ENCODE data around the gene LPP. TPM values are rescaled to one million over a fixed set of nuclear protein-coding genes. Genes with fewer than 3 reads are reported as not detected.

LPP gene
- total RNA-seq, 3 donors from 2014 or later (not counting 1 experiment from before 2014, with no cell fraction given) = 137 to 163 (median 149) TPM

GRCh38 chr3:188698436-188698835 lies 544.5 kb downstream of the LPP start:
- ATAC-seq = no peak
- 97% methylated on average over 12 of the region's 12 CpGs for WGBS (ENCODE audit: insufficient coverage)
- intact Hi-C loops (cut with micrococcal nuclease) = no loop called here
- Mint-ChIP-seq H3K9me3 (no peaks in the 10 kb centered on the region), H3K27ac (no peak overlapping the region), H3K4me3 (no peak overlapping the region), H3K36me3 (no peaks in the 10 kb centered on the region), H3K27me3 (ENCODE audit: low read depth in 2 of 2) (no peaks in the 10 kb centered on the region), H3K4me1 (peaks cover 16 to 29% of the 10 kb centered on the region in 2 donors)
- no peak for DNase-seq
- Histone ChIP-seq H3K27ac (ENCODE audit: low read length) (no peak overlapping the region), H3K4me1 (ENCODE audit: control insufficient read depth, insufficient read depth, low read length) (peaks cover 3% of the 10 kb centered on the region), H3K27me3 (ENCODE audit: control insufficient read depth, insufficient read depth, low read length) (no peaks in the 10 kb centered on the region), H3K36me3 (ENCODE audit: control insufficient read depth, insufficient read depth, low read length) (no peaks in the 10 kb centered on the region), H3K4me3 (ENCODE audit: low read length) (no peak overlapping the region), H3K9me3 (ENCODE audit: control insufficient read depth, insufficient read depth, low read length) (no peaks in the 10 kb centered on the region)
- no peak for TF ChIP-seq CTCF (IDR thresholded peaks at IDR 0.05)

- no peak for TF ChIP-seq CTCF (IDR thresholded peaks at IDR 0.05)
- intact Hi-C loops (cut with micrococcal nuclease) = no loop called here
- ATAC-seq (no peak), DNase-seq (no peak)
- H3K4me3 Mint-ChIP-seq = no peak overlapping the region
- no peaks in the 10 kb centered on the region for H3K9me3 ChIP-seq (ENCODE audit: control insufficient read depth, insufficient read depth, low read length)
- peaks cover 3% of the 10 kb centered on the region for H3K4me1 ChIP-seq (ENCODE audit: control insufficient read depth, insufficient read depth, low read length)
- H3K27ac Mint-ChIP-seq = no peak overlapping the region
- no peaks in the 10 kb centered on the region for H3K9me3 Mint-ChIP-seq
- H3K36me3 Mint-ChIP-seq = no peaks in the 10 kb centered on the region
- no peaks in the 10 kb centered on the region for H3K27me3 ChIP-seq (ENCODE audit: control insufficient read depth, insufficient read depth, low read length)
- peaks cover 17 to 30% of the 10 kb centered on the region in 2 donors for H3K4me1 Mint-ChIP-seq
- H3K36me3 ChIP-seq (ENCODE audit: control insufficient read depth, insufficient read depth, low read length) = no peaks in the 10 kb centered on the region
- no peak overlapping the region for H3K4me3 ChIP-seq (ENCODE audit: low read length)
- no peak overlapping the region for H3K27ac ChIP-seq (ENCODE audit: low read length)
- H3K27me3 Mint-ChIP-seq (ENCODE audit: low read depth in 2 of 2) = no peaks in the 10 kb centered on the region
Measured at GRCh38 chr3:188700501-188700900, 546.5 kb downstream of the LPP start.

GRCh38 chr3:188700918-188701317 lies 547.0 kb downstream of the LPP start:
- Mint-ChIP-seq H3K27ac (peak overlapping the region in 1 of 2 donors; percentile 16), H3K4me1 (peaks cover 17 to 30% of the 10 kb centered on the region in 2 donors)
- intact Hi-C loops (cut with micrococcal nuclease) = no loop called here

More at GRCh38 chr3:188700918-188701317, 547.0 kb downstream of the LPP start:
- Mint-ChIP-seq H3K36me3 (no peaks in the 10 kb centered on the region), H3K4me3 (no peak overlapping the region), H3K9me3 (no peaks in the 10 kb centered on the region), H3K27me3 (ENCODE audit: low read depth in 2 of 2) (no peaks in the 10 kb centered on the region)
- H3K36me3 ChIP-seq (ENCODE audit: control insufficient read depth, insufficient read depth, low read length) = no peaks in the 10 kb centered on the region
- no peaks in the 10 kb centered on the region for H3K27me3 ChIP-seq (ENCODE audit: control insufficient read depth, insufficient read depth, low read length)
- TF ChIP-seq CTCF (IDR thresholded peaks at IDR 0.05) = no peak
- peaks cover 3% of the 10 kb centered on the region for H3K4me1 ChIP-seq (ENCODE audit: control insufficient read depth, insufficient read depth, low read length)
- H3K9me3 ChIP-seq (ENCODE audit: control insufficient read depth, insufficient read depth, low read length) = no peaks in the 10 kb centered on the region
- H3K27ac ChIP-seq (ENCODE audit: low read length) = no peak overlapping the region
- H3K4me3 ChIP-seq (ENCODE audit: low read length) = no peak overlapping the region
- ATAC-seq (no peak), DNase-seq (no peak)
